H1 (cell line): ENCODE measurements around the gene RGS2. TPM values are rescaled to one million over a fixed set of nuclear protein-coding genes. Genes with fewer than 3 reads are reported as not detected.

Experiments used
- polyA plus RNA-seq, 7 experiments: library from polyadenylated mRNA; depleted of rRNA in 3 of 7; stranded (reverse) in 5 of 7; unstranded in 2 of 7; fragments of >200 nt in 5 of 7; fragments of 200-250 nt in 2 of 7; gene quantifications; 1 replicate in 5 of 7; 2 replicates in 1 of 7; 4 replicates in 1 of 7; pipeline versions ENCODE4 v1.2.1 to v1.2.3, GENCODE V29; 2011 to 2013; ENCODE audit warnings: missing spikeins in 2 of 7, mixed read lengths in 2 of 7
- total RNA-seq: library from RNA; stranded (reverse); fragmentation: NEBNext Ultra II Directional; extraction: Animal tissue kit (Norgen Biotek cat#: 25700); gene quantifications from 2 replicates; pipeline ENCODE4 v1.2.1, GENCODE V29; 2021
- TF ChIP-seq, protein P1 (sequence below): fragments of 300-600 bp; sonication (generic); IDR thresholded peaks from 2 replicates; pipeline ENCODE4 v1.7.1; 2012; ENCODE audit warnings: low read length, moderate library complexity, mild to moderate bottlenecking, inconsistent platforms; ENCODE audit not compliant: insufficient replicate concordance

RGS2 gene
- total and polyA plus RNA-seq, 2 of the 8 experiments (the other 6 are each of a cell fraction or from before 2014, with no cell fraction given) = 9.1 to 17.0 TPM

DNA sequence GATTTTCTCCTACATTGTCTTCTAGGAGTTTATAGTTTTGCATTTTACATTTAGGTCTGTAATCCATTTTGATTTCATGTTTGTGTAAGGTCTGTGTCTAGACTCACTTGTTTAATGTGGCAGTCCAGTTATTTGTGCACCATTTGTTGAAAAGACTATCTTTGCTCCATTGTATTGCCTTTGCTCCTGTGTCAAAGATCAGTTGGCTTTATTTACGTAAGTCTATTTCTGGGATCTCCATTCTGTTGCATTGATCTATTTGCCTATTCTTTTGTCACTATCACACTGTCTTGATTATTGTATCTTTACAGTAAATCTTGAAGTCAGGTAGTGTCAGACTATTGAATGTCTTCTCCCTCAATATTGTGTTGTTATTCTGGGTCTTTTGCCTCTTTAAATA is 49.7 kb upstream of the RGS2 start (continued):
- TF ChIP-seq, protein P1, sequence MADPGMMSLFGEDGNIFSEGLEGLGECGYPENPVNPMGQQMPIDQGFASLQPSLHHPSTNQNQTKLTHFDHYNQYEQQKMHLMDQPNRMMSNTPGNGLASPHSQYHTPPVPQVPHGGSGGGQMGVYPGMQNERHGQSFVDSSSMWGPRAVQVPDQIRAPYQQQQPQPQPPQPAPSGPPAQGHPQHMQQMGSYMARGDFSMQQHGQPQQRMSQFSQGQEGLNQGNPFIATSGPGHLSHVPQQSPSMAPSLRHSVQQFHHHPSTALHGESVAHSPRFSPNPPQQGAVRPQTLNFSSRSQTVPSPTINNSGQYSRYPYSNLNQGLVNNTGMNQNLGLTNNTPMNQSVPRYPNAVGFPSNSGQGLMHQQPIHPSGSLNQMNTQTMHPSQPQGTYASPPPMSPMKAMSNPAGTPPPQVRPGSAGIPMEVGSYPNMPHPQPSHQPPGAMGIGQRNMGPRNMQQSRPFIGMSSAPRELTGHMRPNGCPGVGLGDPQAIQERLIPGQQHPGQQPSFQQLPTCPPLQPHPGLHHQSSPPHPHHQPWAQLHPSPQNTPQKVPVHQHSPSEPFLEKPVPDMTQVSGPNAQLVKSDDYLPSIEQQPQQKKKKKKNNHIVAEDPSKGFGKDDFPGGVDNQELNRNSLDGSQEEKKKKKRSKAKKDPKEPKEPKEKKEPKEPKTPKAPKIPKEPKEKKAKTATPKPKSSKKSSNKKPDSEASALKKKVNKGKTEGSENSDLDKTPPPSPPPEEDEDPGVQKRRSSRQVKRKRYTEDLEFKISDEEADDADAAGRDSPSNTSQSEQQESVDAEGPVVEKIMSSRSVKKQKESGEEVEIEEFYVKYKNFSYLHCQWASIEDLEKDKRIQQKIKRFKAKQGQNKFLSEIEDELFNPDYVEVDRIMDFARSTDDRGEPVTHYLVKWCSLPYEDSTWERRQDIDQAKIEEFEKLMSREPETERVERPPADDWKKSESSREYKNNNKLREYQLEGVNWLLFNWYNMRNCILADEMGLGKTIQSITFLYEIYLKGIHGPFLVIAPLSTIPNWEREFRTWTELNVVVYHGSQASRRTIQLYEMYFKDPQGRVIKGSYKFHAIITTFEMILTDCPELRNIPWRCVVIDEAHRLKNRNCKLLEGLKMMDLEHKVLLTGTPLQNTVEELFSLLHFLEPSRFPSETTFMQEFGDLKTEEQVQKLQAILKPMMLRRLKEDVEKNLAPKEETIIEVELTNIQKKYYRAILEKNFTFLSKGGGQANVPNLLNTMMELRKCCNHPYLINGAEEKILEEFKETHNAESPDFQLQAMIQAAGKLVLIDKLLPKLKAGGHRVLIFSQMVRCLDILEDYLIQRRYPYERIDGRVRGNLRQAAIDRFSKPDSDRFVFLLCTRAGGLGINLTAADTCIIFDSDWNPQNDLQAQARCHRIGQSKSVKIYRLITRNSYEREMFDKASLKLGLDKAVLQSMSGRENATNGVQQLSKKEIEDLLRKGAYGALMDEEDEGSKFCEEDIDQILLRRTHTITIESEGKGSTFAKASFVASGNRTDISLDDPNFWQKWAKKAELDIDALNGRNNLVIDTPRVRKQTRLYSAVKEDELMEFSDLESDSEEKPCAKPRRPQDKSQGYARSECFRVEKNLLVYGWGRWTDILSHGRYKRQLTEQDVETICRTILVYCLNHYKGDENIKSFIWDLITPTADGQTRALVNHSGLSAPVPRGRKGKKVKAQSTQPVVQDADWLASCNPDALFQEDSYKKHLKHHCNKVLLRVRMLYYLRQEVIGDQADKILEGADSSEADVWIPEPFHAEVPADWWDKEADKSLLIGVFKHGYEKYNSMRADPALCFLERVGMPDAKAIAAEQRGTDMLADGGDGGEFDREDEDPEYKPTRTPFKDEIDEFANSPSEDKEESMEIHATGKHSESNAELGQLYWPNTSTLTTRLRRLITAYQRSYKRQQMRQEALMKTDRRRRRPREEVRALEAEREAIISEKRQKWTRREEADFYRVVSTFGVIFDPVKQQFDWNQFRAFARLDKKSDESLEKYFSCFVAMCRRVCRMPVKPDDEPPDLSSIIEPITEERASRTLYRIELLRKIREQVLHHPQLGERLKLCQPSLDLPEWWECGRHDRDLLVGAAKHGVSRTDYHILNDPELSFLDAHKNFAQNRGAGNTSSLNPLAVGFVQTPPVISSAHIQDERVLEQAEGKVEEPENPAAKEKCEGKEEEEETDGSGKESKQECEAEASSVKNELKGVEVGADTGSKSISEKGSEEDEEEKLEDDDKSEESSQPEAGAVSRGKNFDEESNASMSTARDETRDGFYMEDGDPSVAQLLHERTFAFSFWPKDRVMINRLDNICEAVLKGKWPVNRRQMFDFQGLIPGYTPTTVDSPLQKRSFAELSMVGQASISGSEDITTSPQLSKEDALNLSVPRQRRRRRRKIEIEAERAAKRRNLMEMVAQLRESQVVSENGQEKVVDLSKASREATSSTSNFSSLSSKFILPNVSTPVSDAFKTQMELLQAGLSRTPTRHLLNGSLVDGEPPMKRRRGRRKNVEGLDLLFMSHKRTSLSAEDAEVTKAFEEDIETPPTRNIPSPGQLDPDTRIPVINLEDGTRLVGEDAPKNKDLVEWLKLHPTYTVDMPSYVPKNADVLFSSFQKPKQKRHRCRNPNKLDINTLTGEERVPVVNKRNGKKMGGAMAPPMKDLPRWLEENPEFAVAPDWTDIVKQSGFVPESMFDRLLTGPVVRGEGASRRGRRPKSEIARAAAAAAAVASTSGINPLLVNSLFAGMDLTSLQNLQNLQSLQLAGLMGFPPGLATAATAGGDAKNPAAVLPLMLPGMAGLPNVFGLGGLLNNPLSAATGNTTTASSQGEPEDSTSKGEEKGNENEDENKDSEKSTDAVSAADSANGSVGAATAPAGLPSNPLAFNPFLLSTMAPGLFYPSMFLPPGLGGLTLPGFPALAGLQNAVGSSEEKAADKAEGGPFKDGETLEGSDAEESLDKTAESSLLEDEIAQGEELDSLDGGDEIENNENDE = no peak
